Subcutaneous adipose tissue (tissue), 4 donors: ENCODE results near the gene ANKRD13A. TPM values are rescaled to one million over a fixed set of nuclear protein-coding genes. Genes with fewer than 3 reads are reported as not detected.

ENCODE experiments used
- CTCF ChIP-seq: fragments of 450-650 bp; IDR thresholded peaks from one replicate; pipeline ENCODE4 v1.5.1; 2016; ENCODE audit warnings: low read depth, mild to moderate bottlenecking, control low read depth, antibody characterized with exemption, moderate library complexity
- total RNA-seq, 4 donors: library from RNA; depleted of rRNA; stranded (reverse); fragments of >200 nt; gene quantifications; one replicate each; pipeline ENCODE4 v1.1.0, GENCODE V29; 2016

The ANKRD13A gene
- total RNA-seq, 4 donors from 2014 or later: 30.3 to 79.6 (median 44.3) TPM

- no peak for TF ChIP-seq CTCF
Measured at GRCh38 chr12:110062241-110062640, 63.0 kb downstream of the ANKRD13A start.

- no peak for TF ChIP-seq CTCF
Measured at GRCh38 chr12:110065540-110065939, 66.3 kb downstream of the ANKRD13A start.

GRCh38 chr12:110067531-110067930, 68.3 kb downstream of the ANKRD13A start:
- no peak for TF ChIP-seq CTCF

- TF ChIP-seq CTCF: no peak
Measured at GRCh38 chr12:110068654-110069053, 69.4 kb downstream of the ANKRD13A start.

GRCh38 chr12:110071504-110071903, 72.3 kb downstream of the ANKRD13A start:
- TF ChIP-seq CTCF: no peak

GRCh38 chr12:110071967-110072366, 72.7 kb downstream of the ANKRD13A start:
- no peak for TF ChIP-seq CTCF

- no peak for TF ChIP-seq CTCF
Measured at GRCh38 chr12:110073049-110073831, 74.0 kb downstream of the ANKRD13A start.
